Endodermal cell (in vitro differentiated cells): ENCODE measurements around the gene BRSK2. TPM values are rescaled to one million over a fixed set of nuclear protein-coding genes. Genes with fewer than 3 reads are reported as not detected.
"Not testable (repeated sequence)": the region's sequence is repeated elsewhere in the genome, so short reads cannot be mapped to it uniquely, and the experiment has no call there.

Source experiments
- DNase-seq: peaks from one replicate; pipeline ENCODE4 v3.0.0-alpha.2; 2017
- H3K27ac ChIP-seq: 2 replicates; pipeline ENCODE4 v1.5.1; 2013; ENCODE audit warnings: mild to moderate bottlenecking, low read depth, low read length, moderate library complexity
- H3K27me3 ChIP-seq: 2 replicates; pipeline ENCODE4 v1.6.1; 2013; ENCODE audit warnings: mild to moderate bottlenecking, low read length, moderate library complexity; ENCODE audit not compliant: insufficient read depth, control insufficient read depth, poor library complexity, severe bottlenecking
- H3K36me3 ChIP-seq: 2 replicates; pipeline ENCODE4 v1.7.0; 2013; ENCODE audit warnings: mild to moderate bottlenecking, low read length, moderate library complexity; ENCODE audit not compliant: control insufficient read depth, insufficient read depth
- H3K4me1 ChIP-seq: one replicate; pipeline ENCODE4 v1.7.0; 2013; ENCODE audit warnings: low read length; ENCODE audit not compliant: control insufficient read depth, insufficient read depth
- H3K4me3 ChIP-seq: 2 replicates; pipeline ENCODE4 v1.5.1; 2013; ENCODE audit warnings: mild to moderate bottlenecking, low read length, moderate library complexity
- H3K9ac ChIP-seq: 2 replicates; pipeline ENCODE4 v1.6.1; 2013; ENCODE audit warnings: mild to moderate bottlenecking, low read length, moderate library complexity; ENCODE audit not compliant: poor library complexity, severe bottlenecking; ENCODE audit errors: extremely low read depth
- H3K9me3 ChIP-seq: 2 replicates; pipeline ENCODE4 v1.6.1; 2013; ENCODE audit warnings: mild to moderate bottlenecking, low read length, moderate library complexity; ENCODE audit not compliant: control insufficient read depth
- H3K27ac Mint-ChIP-seq: 2 replicates; pipeline ENCODE4 v1.8.0; 2020; ENCODE audit warnings: mixed read lengths
- H3K27me3 Mint-ChIP-seq: 2 replicates; pipeline ENCODE4 v1.8.0; 2021; ENCODE audit warnings: mild to moderate bottlenecking, mixed read lengths; ENCODE audit not compliant: insufficient read depth
- H3K36me3 Mint-ChIP-seq: 2 replicates; pipeline ENCODE4 v1.8.0; 2020; ENCODE audit warnings: low read depth, mixed read lengths
- H3K4me1 Mint-ChIP-seq: 2 replicates; pipeline ENCODE4 v1.8.0; 2020; ENCODE audit warnings: mixed read lengths
- H3K4me3 Mint-ChIP-seq: 2 replicates; pipeline ENCODE4 v1.8.0; 2020; ENCODE audit warnings: mild to moderate bottlenecking, moderate library complexity, mixed read lengths
- H3K9me3 Mint-ChIP-seq: 2 replicates; pipeline ENCODE4 v1.8.0; 2020; ENCODE audit warnings: mild to moderate bottlenecking, mixed read lengths
- WGBS, 2 experiments: methylation state at CpG; one replicate each; pipeline versions ENCODE4 v1.1.5 to v1.1.7; 2013; ENCODE audit warnings: missing lambda C conversion rate in 2 of 2, mixed read lengths in 1 of 2; ENCODE audit not compliant: insufficient coverage in 1 of 2, insufficient read length in 1 of 2; 5-methylcytosine and 5-hydroxymethylcytosine counted together
- total RNA-seq, 2 donors: library from RNA; stranded (reverse); fragmentation: NEBNext Ultra II Directional in 1 of 2; extraction: Animal tissue kit (Norgen Biotek cat#: 25700) in 1 of 2; gene quantifications; 2 replicates in 1 of 2; 3 replicates in 1 of 2; pipeline ENCODE4 v1.2.1, GENCODE V29; 2021
- TF ChIP-seq, protein P1 (sequence below): fragments of 200-600 bp; sonication (generic); conservative IDR thresholded peaks from 2 replicates; pipeline ENCODE4 v1.5.0; 2021; ENCODE audit warnings: antibody characterized with exemption, mild to moderate bottlenecking

Gene BRSK2
- total RNA-seq, 2 donors from 2014 or later = 9.4 to 10.3 TPM

DNA sequence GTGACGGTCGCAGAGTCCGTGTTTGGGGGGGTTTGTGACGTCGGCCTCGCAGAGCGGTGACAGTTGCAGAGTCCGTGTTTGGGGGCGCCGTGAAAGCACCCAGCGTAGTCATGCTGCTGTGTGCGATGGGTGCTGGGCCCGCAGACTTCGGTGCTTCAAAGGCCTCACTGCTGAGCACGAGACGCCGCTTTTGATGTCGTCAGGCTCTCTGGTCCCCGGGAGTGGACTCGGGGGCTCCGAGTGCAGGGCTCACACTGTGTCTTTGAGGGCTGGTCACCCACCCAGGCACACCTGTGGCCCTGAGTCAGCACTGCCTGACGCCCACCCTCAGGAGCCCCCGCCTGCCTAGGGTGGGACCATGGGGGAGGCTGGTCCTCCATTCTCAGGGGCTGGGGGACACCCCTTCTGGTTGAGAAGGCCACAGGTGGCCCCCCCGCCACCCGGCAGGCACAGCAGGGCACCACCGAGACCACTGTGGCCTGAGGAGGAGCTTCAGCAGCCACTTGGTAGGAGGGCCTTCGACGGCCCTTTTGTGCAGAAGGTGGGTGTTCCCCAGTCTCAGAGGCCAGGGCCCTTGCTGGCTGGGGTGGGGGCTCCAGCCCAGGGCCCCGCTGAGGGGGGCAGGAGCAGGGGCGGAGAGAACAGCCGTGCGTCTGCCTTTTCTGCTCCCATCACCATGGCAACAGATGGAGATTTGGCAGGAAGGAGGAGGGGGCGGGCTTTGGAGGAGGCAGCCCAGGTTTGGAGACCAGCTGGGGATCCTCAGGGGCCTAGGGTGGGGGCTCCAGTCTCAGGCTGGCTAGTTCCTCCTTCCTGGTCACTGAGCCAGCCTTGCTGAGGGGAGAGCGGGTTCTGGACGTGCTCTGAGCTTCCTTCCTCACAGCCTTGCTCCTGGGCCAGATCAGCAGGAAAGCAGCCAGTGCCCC is 20.9 kb downstream of the BRSK2 start:
- H3K4me3 Mint-ChIP-seq = no peak overlapping the region
- H3K4me1 Mint-ChIP-seq = no peaks in the 10 kb centered on the region
- H3K9me3 ChIP-seq = peaks cover 9% of the 10 kb centered on the region
- no peak overlapping the region for H3K27ac Mint-ChIP-seq
- H3K9ac ChIP-seq = no peak overlapping the region
- H3K27ac ChIP-seq = peak overlapping the region; percentile 44
- H3K9me3 Mint-ChIP-seq = peaks cover 32% of the 10 kb centered on the region
- H3K4me1 ChIP-seq = no peaks in the 10 kb centered on the region
- TF ChIP-seq, protein P1, sequence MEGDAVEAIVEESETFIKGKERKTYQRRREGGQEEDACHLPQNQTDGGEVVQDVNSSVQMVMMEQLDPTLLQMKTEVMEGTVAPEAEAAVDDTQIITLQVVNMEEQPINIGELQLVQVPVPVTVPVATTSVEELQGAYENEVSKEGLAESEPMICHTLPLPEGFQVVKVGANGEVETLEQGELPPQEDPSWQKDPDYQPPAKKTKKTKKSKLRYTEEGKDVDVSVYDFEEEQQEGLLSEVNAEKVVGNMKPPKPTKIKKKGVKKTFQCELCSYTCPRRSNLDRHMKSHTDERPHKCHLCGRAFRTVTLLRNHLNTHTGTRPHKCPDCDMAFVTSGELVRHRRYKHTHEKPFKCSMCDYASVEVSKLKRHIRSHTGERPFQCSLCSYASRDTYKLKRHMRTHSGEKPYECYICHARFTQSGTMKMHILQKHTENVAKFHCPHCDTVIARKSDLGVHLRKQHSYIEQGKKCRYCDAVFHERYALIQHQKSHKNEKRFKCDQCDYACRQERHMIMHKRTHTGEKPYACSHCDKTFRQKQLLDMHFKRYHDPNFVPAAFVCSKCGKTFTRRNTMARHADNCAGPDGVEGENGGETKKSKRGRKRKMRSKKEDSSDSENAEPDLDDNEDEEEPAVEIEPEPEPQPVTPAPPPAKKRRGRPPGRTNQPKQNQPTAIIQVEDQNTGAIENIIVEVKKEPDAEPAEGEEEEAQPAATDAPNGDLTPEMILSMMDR = no peak
- no peak overlapping the region for H3K4me3 ChIP-seq
- no peak for DNase-seq
- WGBS, 2 experiments = 89 to 91% methylated on average over 19 to 35 of the region's 35 CpGs
- H3K36me3 Mint-ChIP-seq = peaks cover 3% of the 10 kb centered on the region
- H3K27me3 Mint-ChIP-seq = peaks cover 2% of the 10 kb centered on the region
- H3K27me3 ChIP-seq = no peaks in the 10 kb centered on the region
- no peaks in the 10 kb centered on the region for H3K36me3 ChIP-seq

GRCh38 chr11:1411301-1411700 is 21.6 kb downstream of the BRSK2 start:
- no peaks in the 10 kb centered on the region for H3K27me3 ChIP-seq
- peaks cover 16% of the 10 kb centered on the region for H3K9me3 ChIP-seq
- no peak overlapping the region for H3K4me3 ChIP-seq
- H3K36me3 ChIP-seq = no peaks in the 10 kb centered on the region
- H3K36me3 Mint-ChIP-seq = peaks cover 5% of the 10 kb centered on the region
- H3K27me3 Mint-ChIP-seq = peaks cover 2% of the 10 kb centered on the region
- no peak overlapping the region for H3K27ac Mint-ChIP-seq
- no peaks in the 10 kb centered on the region for H3K4me1 Mint-ChIP-seq
- WGBS, 2 experiments = 92 to 94% methylated on average over 3 to 13 of the region's 13 CpGs
- peaks cover 39% of the 10 kb centered on the region for H3K9me3 Mint-ChIP-seq
- TF ChIP-seq, protein P1 = no peak
- H3K9ac ChIP-seq = no peak overlapping the region
- no peak for DNase-seq
- no peaks in the 10 kb centered on the region for H3K4me1 ChIP-seq
- H3K4me3 Mint-ChIP-seq = no peak overlapping the region
- H3K27ac ChIP-seq = peak overlapping the region; percentile 44

DNA sequence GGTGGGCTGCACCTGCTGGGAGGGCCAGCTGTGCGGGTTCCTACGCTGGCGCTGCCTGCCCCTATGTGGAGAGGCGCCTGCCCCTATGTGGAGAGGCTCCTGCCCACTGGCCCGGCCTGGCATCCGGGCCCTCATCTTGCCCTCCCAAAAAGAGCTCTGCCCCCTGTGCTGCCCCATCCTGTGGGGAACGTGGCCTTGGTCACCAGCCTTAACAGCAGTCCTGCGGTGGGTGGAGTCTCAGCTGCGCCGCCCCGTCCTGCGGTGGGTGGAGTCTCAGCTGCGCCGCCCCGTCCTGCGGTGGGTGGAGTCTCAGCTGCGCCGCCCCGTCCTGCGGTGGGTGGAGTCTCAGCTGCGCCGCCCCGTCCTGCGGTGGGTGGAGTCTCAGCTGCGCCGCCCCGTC is 22.0 kb downstream of the BRSK2 start:
- H3K36me3 ChIP-seq, H3K4me3 ChIP-seq, H3K9ac ChIP-seq, H3K36me3 Mint-ChIP-seq, H3K27me3 ChIP-seq, H3K4me1 Mint-ChIP-seq, H3K4me1 ChIP-seq, H3K27ac Mint-ChIP-seq, DNase-seq, H3K27me3 Mint-ChIP-seq, H3K27ac ChIP-seq, H3K4me3 Mint-ChIP-seq: not testable (repeated sequence)
- WGBS, 2 experiments = 91 to 100% methylated on average over 2 to 7 of the region's 27 CpGs
- H3K9me3 ChIP-seq = peaks cover 20% of the 10 kb centered on the region
- H3K9me3 Mint-ChIP-seq = peaks cover 43% of the 10 kb centered on the region
